CD1c-positive myeloid dendritic cell (primary cell): ENCODE data around the gene TRIM3.
A peak's percentile ranks its signal among the peaks of the same experiment; 100 is the strongest.

Experiments
- DNase-seq: peaks from one replicate; pipeline ENCODE4 v3.0.0-alpha.2; 2016; ENCODE audit errors: extremely low spot score

Gene TRIM3

DNA sequence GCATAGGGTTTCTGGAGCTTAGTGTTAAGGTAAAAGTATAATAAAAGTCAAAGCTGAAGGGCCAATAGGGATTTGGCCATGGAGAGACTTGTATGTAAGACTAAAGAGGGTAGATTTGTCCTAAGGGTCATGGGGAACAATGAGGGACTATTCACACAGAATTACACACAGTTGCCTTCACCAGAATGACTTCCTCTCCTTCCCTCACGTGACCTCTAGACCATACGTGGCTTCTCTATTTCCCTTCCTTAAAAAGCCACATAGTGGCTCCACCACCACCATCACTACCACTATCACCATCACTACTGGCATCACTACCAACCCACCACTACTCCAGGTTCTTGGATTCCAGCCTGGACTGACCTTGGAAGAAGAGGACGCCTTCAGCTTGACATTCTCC, 35.7 kb downstream of the TRIM3 start:
- DNase-seq = peak; percentile 66

DNA sequence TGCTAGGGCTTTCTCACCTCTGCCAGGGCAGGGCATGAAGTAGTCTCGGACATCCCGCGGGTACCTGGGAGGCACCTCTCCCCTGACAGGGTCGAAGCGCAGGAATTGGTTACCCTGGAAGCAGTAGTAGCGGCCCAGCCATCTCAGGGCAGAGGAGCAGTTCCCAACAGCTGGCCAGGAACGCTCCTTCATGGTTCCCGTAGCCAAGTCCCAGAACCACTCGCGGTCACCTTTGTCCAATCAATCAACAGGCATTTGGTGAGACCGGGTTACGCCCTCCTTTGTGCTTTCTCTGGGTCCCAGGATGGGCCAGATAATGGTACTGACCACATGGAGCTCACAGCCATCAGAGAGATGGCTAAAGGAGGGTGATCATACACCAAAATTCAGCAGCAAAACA, 36.3 kb downstream of the TRIM3 start:
- DNase-seq = no peak

DNA sequence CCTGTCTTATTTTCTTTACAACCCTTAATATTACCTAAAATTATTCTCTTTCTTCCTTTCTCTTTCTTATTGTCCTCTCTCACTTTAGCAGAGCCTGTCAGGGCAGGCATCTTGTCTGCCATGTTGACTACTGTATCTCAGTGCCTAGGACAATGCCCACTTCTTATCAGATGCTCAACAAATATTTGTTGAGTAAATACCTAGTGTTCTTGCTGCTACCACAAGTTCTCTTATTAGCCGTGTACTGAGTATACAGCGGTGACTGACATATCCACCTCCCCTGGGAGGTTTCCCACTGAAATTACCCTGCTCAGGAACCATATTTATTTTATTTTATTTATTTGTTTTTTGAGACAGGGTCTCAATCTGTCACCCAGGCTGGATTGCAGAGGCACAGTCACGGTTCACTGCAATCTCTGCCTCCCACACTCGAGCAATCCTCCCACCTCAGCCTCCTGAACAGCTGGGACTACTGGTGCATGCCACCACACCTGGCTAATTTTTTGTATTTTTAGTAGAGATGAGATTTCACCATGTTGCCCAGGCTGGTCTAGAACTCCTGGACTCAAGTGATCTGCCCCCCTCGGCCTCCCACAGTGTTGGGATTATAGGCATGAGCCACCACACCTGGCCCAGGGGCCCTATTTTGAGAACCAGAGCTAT, 39.6 kb downstream of the TRIM3 start:
- DNase-seq = no peak

DNA sequence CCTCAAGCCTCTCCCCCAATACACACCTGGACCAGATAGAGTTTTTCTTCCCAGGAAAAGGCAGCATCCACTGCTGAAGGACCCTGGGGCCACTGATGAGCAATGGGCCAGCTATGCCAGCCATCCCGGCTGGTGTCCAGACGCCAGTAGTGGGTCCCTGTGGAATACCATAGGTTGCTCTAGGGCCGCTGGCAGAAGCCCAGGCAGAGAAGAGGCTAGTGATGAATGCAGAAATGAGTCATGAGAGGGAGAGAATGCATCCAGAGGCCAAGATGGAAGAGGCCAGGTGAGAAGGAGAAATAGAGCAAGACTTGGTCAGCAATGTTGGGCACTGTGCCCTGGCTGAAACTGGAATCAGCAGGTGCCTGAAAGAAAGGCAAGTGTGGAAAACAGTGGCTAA, 41.9 kb downstream of the TRIM3 start:
- DNase-seq = no peak

DNA sequence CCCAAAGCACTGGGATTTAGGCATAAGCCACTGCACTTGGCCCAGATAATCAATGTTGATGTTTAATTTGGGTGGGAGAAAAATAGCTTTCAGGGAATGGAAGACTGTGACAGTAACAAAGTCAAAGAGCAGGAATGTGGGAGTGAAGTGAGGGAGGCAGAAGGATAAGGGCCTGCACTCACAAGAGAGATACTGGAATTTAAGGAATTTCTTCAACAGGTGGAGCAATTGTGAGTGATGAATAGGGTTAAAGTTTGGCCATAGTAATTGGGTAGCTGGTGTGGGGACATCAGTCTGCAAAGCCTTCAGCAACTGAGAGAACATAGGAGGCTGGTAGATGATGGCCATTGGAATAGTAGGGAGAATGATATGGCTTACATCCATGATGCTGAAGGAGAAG, 46.2 kb downstream of the TRIM3 start:
- DNase-seq = no peak

DNA sequence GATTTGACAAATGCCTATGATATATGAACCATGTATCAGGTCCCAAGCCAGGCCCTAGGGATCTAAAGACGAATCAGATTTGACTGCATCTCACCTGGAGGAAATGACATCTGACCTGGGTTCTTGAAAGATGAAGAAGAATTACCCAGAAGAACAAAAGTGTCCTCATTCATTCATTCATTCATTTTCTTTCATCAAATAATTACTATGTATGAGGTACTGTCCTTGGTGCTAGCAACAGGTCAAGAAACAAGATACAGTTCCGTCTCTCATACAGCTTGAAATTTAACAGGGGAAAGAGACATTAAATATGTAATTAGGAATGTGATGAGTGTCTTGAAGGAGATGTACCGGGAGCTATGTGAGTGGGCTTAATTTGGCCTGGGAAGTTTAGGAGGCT, 53.1 kb downstream of the TRIM3 start:
- DNase-seq = no peak

DNA sequence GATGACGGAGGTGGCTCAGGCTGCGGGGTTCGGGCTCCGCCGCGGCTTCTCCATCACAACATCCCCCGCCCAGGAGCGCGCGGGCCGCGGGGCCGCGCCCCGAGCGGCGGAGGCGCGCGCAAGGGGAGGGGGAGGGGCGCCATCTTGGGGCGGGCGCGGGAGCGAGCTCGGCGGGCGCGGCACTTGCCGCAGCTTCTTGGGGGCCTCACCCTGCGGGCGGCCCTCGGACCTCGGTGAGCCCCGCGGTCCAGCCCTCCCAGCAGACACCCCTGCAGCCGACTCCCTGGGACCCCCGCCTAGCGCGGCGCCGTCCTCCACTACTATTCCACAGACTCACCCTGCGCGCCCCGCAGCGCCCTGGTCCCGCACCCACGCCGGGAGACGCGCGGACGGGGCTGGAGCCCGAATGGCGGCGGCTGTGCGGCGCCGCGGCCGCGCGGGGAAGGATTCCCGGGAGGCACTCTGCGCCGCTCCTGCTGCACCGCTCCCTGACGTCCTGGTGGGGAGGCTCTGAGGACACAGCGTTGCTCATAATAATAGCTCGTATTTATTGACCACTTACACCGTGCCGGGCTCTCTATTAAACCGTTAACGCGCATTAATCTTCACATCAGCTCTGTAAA, 54.6 kb downstream of the TRIM3 start, which contains the start of gene APBB1:
APBB1 (minus strand) TSS at position 86 of the 623 bp plus-strand sequence. CDS start 7,747 bp downstream, outside the sequence.
- DNase-seq = peak; percentile 62

DNA sequence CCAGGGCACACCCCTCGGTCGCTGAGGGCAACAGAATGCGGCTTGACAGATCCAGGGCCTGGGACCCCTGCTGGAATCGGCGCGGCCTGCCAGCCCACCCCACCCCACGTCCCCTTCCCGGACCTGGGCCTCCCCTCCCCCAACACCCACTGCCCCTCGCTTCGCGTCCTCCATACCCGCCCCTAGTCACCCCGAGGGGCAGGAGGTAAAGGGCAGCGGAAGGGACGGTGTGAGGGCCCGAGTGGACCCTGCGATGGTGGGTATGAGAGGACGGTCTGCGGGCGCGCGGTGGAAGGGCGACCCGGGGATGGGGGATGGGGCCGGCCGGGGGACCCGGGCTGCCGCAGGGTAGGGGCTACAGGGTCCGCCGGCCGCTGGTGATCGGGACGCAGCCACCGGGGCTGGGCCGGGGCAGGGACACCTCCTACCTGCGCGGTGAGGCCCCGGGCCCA, 55.2 kb downstream of the TRIM3 start:
- no peak for DNase-seq

DNA sequence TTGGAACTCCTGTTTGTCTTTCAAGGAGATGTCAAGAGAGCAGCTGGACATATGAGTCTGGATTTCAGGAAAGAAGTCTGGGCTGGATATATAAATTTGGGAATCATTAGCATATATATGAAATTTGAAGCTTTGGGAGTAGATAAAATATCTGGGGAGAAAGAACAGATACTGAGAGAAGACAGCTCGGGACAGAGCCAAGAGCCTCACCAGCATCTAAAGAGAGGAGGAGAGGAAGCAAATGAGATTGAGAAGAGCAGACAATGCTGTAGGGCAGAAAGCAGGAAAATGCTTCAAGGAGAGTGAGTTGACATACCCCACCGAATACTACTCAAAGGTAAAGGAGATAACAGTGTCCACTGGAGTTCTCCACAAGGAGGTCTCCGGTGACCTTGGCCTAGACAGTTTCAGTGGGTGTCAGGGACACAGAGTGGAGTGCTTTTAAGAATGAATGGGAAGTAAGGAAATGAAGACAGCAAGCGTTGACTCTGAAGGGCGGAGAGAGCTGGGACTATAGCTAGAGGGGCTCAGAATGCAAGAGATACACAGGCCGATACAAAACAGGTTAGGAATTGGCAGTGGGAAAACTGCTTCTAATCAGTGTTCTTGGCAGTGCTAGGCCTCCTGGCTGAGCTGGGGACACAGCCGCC, 55.7 kb downstream of the TRIM3 start:
- DNase-seq = no peak

DNA sequence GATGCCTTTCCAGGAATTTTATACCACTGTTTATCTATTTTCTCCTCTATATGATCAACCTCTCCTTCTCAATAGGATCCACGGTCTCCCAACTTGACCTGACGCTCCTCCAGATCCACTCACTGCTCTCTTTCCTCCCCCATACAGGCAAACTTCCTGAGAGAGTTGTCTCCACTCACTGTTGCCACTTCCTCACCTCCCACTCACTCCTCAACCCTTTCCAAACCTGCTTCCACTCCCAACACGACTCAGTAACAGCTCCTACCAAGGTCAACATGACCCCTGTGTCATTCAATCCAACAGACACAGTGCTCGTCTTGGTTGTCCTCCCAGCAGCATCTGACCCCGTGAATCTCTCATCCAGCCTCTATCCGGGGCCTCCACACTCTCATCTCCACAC, 57.9 kb downstream of the TRIM3 start:
- peak; percentile 45 for DNase-seq

DNA sequence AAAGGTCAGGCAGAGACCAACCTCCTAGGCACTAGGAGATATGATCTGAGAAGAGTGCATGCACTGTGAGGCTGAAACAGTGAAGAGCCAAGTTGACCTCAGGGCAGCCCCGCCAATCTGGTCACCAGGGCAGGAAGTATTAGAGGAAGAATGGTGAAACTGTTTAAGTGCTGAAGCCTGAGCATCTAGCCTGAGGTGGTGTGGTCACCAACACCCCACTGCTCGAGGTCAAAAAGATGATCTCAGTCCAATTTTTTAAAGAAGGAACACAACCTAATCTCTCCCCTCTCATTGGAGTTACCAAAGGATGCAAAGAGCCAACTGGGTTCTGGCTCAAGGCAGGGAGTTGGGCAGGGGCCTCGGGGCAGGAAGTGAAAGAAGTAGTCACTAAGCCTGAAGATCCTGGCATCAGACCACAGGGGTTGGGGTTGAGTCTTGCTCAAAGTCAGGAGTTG, 58.8 kb downstream of the TRIM3 start:
- peak; percentile 73 for DNase-seq

DNA sequence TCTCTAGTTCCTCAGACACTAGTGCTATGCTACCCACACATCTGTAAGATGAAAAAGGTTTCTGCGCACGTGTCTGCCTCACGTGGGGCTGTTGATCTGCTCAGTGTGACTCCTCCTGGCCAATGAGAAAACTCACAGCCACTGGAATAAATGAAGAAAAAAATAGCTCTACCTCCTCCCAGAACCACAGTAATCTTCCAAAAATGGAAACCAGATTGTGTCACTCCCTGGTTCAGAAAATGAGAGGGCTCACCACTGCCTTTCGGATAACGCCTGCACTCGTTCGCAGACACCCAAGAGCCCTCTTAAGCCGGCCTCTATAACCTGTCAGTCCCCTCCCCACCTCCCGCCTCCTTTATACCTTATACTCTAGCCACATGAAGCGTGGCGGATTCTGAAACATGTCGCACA, 59.9 kb downstream of the TRIM3 start:
- no peak for DNase-seq

DNA sequence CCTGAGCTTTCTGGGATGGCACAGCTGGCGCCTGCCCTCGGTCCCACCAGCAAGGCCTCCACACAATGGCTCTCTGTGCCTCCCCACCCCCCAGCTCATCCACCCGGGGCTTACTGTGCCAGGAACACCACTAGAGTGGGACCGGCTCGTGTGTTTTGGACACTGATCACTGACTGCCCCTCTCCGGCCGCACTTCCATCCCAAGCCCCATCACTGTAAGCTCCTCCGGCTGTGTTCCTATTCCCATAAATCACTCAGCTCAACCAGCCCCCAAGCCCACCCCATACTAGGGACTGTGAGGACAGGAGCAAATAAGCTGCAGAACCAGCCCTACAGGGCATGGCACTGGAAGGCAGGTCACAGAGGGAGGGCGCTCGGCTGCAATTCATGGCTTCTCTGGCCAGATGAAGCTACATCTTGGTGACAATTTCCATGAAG, 62.1 kb downstream of the TRIM3 start:
- DNase-seq = no peak

DNA sequence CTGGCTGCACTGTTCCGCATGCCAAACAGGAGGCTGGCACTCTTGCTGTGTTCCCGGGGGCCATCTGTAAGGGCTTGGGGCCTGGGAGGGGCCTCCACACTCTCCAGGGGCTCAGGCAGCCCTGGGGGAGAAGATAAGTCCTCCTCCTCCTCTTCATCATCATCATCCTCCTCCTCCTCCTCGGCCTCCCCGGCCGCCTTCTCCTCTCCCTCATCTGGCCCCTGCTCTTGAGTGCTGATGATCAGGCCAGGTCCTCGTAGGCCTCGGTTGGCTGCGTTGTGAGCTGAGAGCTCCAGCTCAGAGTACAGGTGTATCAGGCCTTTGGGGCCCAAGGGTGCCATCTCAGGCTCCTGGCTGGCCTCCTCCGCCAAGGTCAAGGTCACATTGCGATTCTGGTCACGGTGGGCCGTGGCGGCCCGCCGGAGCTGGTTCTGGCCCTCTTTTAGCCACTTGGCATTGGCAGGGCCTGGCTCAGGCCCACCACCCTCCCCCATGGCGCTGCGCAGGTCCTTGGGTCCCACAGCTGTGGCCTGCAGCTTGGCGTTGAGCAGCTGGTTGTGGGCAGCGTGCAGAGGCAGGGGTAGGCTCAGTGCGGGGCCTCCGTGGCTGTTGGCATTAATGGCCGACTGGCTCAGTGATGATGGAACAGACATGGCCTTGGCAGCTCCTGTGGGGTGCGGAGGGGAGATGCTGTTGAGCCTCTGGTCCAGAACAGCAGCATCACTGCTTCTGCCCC, 62.9 kb downstream of the TRIM3 start:
- no peak for DNase-seq

DNA sequence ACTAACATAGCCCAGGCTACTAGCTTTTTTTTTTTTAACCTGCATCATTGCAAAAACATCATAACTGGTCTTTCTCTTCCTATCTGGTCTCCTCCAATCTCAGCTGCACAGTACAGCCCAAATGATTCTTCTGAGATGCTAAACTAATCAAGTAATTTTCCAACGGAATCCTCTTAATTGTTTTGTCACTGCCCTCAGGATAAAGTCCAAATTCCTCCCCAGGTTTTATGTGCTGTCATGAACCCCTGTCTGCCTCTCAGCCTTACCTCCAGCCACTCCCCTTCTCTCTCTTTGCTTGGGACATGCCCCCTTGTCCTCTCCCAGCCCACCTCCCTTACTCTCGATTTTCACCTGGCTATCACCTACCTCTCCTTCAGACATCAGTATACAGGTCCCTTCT, 67.4 kb downstream of the TRIM3 start:
- DNase-seq = no peak

DNA sequence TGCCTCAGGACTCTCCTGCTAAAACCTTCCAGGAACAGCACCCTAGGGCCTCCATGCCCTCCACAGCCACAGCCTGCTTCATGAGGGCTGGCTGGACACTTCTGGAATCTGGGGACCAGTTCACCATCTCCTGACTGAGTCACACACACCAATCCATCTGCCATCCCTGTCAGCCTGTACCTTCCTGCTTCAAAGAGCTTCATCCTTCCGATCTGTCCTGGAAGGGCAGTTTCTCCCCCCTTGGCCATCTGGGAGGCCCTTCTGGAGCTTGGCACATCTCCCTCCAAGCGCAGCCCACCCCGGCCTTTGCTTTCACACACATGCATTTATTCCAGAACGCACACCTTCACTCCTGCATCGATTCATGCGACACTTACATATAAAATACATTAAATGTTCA, 67.9 kb downstream of the TRIM3 start:
- DNase-seq = no peak

DNA sequence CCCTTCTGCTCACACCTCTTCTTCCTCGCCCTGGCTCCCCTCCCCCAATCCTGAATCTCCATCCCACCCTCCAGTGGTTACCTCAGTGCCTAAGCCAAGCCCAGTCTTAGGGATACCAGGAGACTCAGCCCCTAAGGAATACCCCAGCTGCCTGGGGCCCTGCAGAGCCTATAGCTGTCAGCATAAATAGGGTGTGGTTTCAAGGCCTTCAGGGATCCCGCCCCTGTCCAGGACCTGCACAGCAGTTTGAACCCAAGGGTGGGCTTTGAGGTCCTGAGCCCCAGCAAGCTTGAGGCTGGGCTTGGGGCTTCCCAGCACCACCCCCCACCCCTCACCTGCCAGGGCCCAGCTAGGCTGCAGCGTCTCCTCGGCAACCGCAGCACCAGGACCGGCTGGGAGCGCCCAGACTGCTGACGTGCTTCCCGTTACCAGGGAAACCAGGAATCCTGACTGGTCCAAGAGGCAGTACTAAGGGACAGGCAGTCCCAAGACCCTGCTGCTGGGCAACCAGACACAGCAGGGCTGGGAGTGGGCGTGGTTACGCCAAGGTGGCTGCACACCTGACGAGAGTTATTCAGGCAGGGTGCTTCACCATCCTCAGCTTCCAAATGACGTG, 68.6 kb downstream of the TRIM3 start:
- DNase-seq = no peak

DNA sequence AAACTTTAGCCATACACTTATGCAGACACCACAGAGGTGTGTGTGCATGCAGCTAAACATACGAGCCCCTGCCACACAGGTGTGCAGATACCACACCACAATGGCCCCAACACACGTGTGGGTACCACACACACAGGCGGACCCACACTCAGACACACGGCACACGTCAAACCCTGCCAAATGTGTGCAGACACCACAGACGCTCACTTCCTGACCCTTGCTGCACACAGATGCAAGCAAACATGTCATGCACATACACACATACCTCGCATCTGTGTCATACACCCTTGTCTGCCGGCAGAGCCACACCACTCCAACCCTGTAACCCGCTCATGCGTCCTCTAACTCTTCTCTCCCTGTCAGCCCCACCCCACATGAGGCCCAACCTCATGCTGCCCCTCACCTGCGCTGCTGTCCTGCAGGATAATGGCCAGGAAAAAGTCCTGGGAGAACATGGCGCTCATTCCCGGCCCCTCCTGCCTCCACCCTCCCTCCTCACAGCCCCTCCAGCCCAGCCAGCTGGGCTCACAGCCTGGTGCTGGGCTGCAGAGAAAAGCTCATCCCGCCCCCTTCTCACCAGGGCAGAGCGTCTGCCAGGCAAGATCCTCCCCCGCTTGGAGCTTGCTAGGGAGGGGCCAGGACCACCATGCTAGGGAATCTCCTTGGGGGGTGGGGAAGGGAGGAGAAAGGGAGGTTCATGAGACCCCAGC, 69.2 kb downstream of the TRIM3 start:
- no peak for DNase-seq

DNA sequence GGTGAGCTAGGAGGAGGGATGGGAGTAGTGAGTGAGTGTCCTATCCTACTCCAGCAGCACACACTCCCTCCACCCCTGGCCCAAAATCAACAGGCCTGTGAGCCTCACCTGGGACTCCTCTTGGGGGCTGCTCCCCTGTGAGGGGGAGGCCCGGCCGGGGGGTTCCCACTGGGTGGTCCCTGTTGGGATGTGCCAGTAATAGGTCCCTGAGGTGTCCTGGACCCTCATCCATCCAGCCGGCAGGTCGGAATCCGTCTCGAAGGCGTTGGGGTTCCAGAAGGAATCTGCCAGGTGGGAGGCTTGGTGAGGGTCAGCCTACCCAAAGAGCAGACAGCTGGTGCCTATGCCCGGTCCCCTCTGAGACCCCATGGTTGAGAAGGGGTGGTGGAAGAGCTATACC, 70.2 kb downstream of the TRIM3 start:
- no peak for DNase-seq

DNA sequence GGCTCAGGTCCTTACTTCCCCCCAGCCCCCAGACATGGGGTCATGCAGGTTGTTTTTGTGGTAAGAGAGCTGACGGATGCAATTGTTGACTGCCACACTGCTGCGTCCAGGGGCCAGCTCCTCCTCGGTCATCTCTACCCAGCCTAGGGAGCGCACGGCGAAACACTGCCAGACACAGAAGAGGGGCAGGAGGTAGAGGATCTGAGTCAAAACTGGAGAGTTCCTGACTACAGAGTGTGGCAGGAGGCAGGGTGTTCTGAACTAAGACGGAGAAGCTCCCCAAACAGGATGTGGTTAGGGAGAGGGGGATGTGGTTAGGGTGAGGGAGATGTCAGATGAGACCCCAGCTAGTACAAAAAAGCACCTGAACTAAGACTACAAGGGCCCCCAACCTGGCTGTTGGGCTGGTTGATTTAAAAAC, 71.2 kb downstream of the TRIM3 start:
- DNase-seq = peak; percentile 46

DNA sequence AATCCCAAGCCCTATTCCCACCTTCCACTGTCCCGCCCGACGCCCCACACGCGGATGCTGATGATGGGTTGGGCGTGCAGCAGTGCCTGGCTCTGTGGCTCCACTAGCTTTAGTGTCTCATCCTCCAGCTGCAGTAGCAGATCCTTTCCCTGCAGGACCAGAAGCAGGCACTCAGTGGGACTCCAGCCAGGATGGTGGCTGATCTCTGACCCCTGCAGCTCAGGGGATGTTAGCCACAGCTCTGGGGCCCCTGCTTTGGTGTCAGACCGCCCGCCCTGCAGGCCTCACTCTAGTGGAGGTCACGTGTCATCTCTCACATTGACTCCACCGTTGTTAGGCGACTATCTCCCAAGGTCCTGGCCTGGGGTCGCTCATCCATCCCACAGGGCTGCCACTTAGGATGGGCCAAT, 71.7 kb downstream of the TRIM3 start:
- DNase-seq = no peak
